CD4-positive, CD25-positive, alpha-beta regulatory T cell (primary cell): Measurements from ENCODE around the gene LYAR. TPM values are rescaled to one million over a fixed set of nuclear protein-coding genes. Genes with fewer than 3 reads are reported as not detected.
A peak's percentile ranks its signal among the peaks of the same experiment; 100 is the strongest.

ENCODE experiments used
- ATAC-seq, 2 donors: fragments of 150-1000 bp; cut with Tn5 transposase; one replicate each; pipeline ENCODE4 v1.10.0; 2021; ENCODE audit warnings: low read depth in 2 of 2, moderate number of reproducible peaks in 2 of 2, moderate library complexity in 1 of 2
- DNase-seq, 3 donors: peaks; one replicate each; pipeline versions ENCODE4 v3.0.0 to v3.0.0-alpha.2; 2012 to 2022; ENCODE audit warnings: mixed read lengths in 1 of 3
- H3K27ac ChIP-seq: one replicate; pipeline ENCODE4 v1.7.0; 2013; ENCODE audit warnings: mild to moderate bottlenecking, low read length; ENCODE audit not compliant: insufficient read depth, poor library complexity, severe bottlenecking
- H3K27me3 ChIP-seq: one replicate; pipeline ENCODE4 v1.7.0; 2013; ENCODE audit warnings: low read length; ENCODE audit not compliant: control insufficient read depth, insufficient read depth
- H3K36me3 ChIP-seq: one replicate; pipeline ENCODE4 v1.7.0; 2013; ENCODE audit warnings: mild to moderate bottlenecking, low read length, moderate library complexity; ENCODE audit not compliant: control insufficient read depth, insufficient read depth
- H3K4me1 ChIP-seq: 2 replicates; pipeline ENCODE4 v1.7.0; 2013; ENCODE audit warnings: mild to moderate bottlenecking, low read length; ENCODE audit not compliant: insufficient read depth, control insufficient read depth, poor library complexity, severe bottlenecking
- H3K4me3 ChIP-seq: one replicate; pipeline ENCODE4 v1.7.0; 2013; ENCODE audit warnings: low read depth, mild to moderate bottlenecking, low read length, moderate library complexity
- H3K9me3 ChIP-seq, 2 experiments: 1 replicate in 1 of 2; 2 replicates in 1 of 2; pipeline ENCODE4 v1.7.0; 2013; ENCODE audit warnings: low read length in 2 of 2, mild to moderate bottlenecking in 1 of 2, moderate library complexity in 1 of 2; ENCODE audit not compliant: control insufficient read depth in 2 of 2
- H3K27ac Mint-ChIP-seq, 3 donors: one replicate each; pipeline ENCODE4 v1.8.0; 2020 to 2022; ENCODE audit warnings: mild to moderate bottlenecking in 3 of 3, mixed read lengths in 3 of 3, moderate library complexity in 2 of 3
- H3K27me3 Mint-ChIP-seq: one replicate; pipeline ENCODE4 v1.8.0; 2022; ENCODE audit warnings: mild to moderate bottlenecking, mixed read lengths
- H3K36me3 Mint-ChIP-seq: one replicate; pipeline ENCODE4 v1.8.0; 2020; ENCODE audit warnings: mixed read lengths
- H3K4me1 Mint-ChIP-seq, 4 donors: one replicate each; pipeline ENCODE4 v1.8.0; 2020 to 2022; ENCODE audit warnings: mixed read lengths in 4 of 4, mild to moderate bottlenecking in 1 of 4
- H3K4me3 Mint-ChIP-seq, 4 donors: one replicate each; pipeline ENCODE4 v1.8.0; 2020 to 2022; ENCODE audit warnings: mild to moderate bottlenecking in 4 of 4, mixed read lengths in 4 of 4, moderate library complexity in 3 of 4
- H3K9me3 Mint-ChIP-seq, 7 donors: one replicate each; pipeline ENCODE4 v1.8.0; 2020 to 2022; ENCODE audit warnings: mixed read lengths in 7 of 7, mild to moderate bottlenecking in 3 of 7, moderate library complexity in 2 of 7
- polyA plus RNA-seq, 4 donors: library from polyadenylated mRNA; unstranded; fragments of 300-500 nt; fragmentation: Illumina TruSeq; gene quantifications; one replicate each; pipeline ENCODE4 v1.2.3, GENCODE V29; 2021
- total RNA-seq: library from RNA; stranded (reverse); gene quantifications from one replicate; pipeline ENCODE4 v1.2.3, GENCODE V29; 2022

Gene LYAR
- total and polyA plus RNA-seq, 5 donors from 2014 or later, result 14.3 to 25.8 (median 22.3) TPM

GRCh38 chr4:4308800-4309441 is 19.0 kb upstream of the LYAR start:
- H3K27ac Mint-ChIP-seq, result peak overlapping the region in 1 of 3 donors; percentile 62
- peaks cover 33% of the 10 kb centered on the region for H3K36me3 Mint-ChIP-seq
- H3K27me3 Mint-ChIP-seq, result no peaks in the 10 kb centered on the region

DNA sequence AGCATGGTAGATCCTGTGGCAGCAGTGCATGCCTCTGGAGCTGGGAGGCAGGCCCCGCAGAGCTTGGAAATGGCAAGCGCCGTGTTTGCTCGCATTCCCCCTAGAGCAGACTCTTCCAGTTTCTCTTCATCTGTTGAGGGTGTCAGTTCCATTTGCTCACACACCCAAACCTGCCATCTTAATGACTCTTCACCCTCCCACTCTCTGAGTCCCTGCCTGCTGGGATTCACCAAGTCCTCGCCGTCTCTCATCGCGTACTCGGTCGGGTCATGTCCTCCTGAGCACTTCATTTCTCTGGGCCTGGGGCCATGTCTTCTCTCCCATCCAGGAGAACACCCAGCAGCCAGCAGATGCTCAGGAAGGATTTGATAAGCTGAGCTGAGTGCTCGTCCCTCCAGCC is 17.0 kb upstream of the LYAR start:
- H3K36me3 ChIP-seq, result peaks cover 41% of the 10 kb centered on the region
- H3K27ac ChIP-seq, result no peak overlapping the region
- DNase-seq, result no peak
- H3K4me3 Mint-ChIP-seq, result no peak overlapping the region
- H3K4me1 Mint-ChIP-seq, result peaks cover 0 to 8% (median 6%) of the 10 kb centered on the region in 4 donors
- no peak overlapping the region for H3K4me3 ChIP-seq
- ATAC-seq, result no peak
- peaks cover 41% of the 10 kb centered on the region for H3K36me3 Mint-ChIP-seq
- no peak overlapping the region for H3K27ac Mint-ChIP-seq
- H3K4me1 ChIP-seq, result no peaks in the 10 kb centered on the region
- no peaks in the 10 kb centered on the region for H3K27me3 ChIP-seq
- H3K9me3 Mint-ChIP-seq, result no peaks in the 10 kb centered on the region
- H3K27me3 Mint-ChIP-seq, result no peaks in the 10 kb centered on the region
- H3K9me3 ChIP-seq, result no peaks in the 10 kb centered on the region

More at GRCh38 chr4:4308800-4309441, 19.0 kb upstream of the LYAR start:
- no peak overlapping the region for H3K4me3 ChIP-seq
- peaks cover 38% of the 10 kb centered on the region for H3K36me3 ChIP-seq
- Mint-ChIP-seq H3K4me3 (no peak overlapping the region), H3K4me1 (peaks cover 0 to 9% (median 4%) of the 10 kb centered on the region in 4 donors), H3K9me3 (no peaks in the 10 kb centered on the region)
- no peak overlapping the region for H3K27ac ChIP-seq
- ATAC-seq, result no peak
- H3K4me1 ChIP-seq, result no peaks in the 10 kb centered on the region
- H3K27me3 ChIP-seq, result no peaks in the 10 kb centered on the region
- no peaks in the 10 kb centered on the region for H3K9me3 ChIP-seq
- DNase-seq, result no peak

- Histone ChIP-seq H3K4me3 (no peak overlapping the region), H3K27me3 (no peaks in the 10 kb centered on the region), H3K9me3 (no peaks in the 10 kb centered on the region), H3K27ac (no peak overlapping the region), H3K36me3 (peaks cover 46% of the 10 kb centered on the region), H3K4me1 (no peaks in the 10 kb centered on the region)
- H3K9me3 Mint-ChIP-seq, result no peaks in the 10 kb centered on the region
- DNase-seq (no peak), ATAC-seq (no peak)
- peaks cover 44% of the 10 kb centered on the region for H3K36me3 Mint-ChIP-seq
- no peak overlapping the region for H3K4me3 Mint-ChIP-seq
- no peak overlapping the region for H3K27ac Mint-ChIP-seq
- no peaks in the 10 kb centered on the region for H3K27me3 Mint-ChIP-seq
- H3K4me1 Mint-ChIP-seq, result peaks cover 0 to 24% (median 12%) of the 10 kb centered on the region in 4 donors
These were observed 12.5 kb upstream of the LYAR start for GRCh38 chr4:4302416-4302815.

DNA sequence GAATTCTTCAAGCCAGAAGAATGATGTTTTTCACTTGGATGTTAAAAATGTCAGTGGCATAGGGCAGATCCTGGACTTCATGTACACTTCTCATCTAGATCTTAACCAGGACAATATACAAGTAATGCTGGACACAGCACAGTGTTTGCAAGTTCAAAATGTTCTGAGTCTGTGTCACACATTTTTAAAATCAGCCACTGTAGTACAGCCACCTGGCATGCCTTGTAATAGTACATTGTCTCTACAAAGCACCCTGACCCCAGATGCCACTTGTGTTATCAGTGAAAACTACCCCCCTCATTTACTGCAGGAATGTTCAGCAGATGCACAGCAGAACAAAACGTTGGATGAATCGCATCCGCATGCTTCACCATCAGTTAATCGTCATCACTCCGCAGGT is 12.0 kb upstream of the LYAR start:
- Mint-ChIP-seq H3K4me1 (peaks cover 0 to 24% (median 12%) of the 10 kb centered on the region in 4 donors), H3K9me3 (no peaks in the 10 kb centered on the region), H3K27ac (no peak overlapping the region), H3K4me3 (no peak overlapping the region), H3K27me3 (no peaks in the 10 kb centered on the region), H3K36me3 (peaks cover 40% of the 10 kb centered on the region)
- H3K27ac ChIP-seq, result no peak overlapping the region
- H3K36me3 ChIP-seq, result peaks cover 42% of the 10 kb centered on the region
- no peaks in the 10 kb centered on the region for H3K4me1 ChIP-seq
- DNase-seq, result no peak
- no peak overlapping the region for H3K4me3 ChIP-seq
- no peaks in the 10 kb centered on the region for H3K27me3 ChIP-seq
- no peaks in the 10 kb centered on the region for H3K9me3 ChIP-seq
- no peak for ATAC-seq

DNA sequence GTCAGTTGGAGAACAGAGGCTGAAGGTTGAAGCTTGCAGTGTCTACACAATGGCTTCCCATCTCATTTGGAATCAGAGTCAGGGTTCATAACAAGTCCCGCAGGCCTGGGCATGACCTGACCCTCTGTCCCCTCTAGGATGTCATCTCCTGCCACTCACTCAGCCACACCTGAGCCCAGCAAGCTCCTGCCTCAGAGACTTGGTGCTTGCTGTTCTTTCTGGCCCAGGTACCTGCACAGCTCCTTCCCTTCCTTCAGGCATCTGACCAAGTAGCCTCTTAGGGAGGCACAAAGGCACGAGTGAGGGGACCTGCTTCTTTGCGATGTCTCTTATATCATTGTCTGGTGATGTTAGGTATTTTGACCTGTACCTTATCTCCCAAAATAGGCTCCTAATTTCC is 9.1 kb upstream of the LYAR start:
- peaks cover 33% of the 10 kb centered on the region for H3K36me3 Mint-ChIP-seq
- DNase-seq, result no peak
- Histone ChIP-seq H3K4me1 (no peaks in the 10 kb centered on the region), H3K9me3 (no peaks in the 10 kb centered on the region), H3K36me3 (peaks cover 29% of the 10 kb centered on the region), H3K27ac (no peak overlapping the region), H3K4me3 (no peak overlapping the region), H3K27me3 (no peaks in the 10 kb centered on the region)
- H3K4me3 Mint-ChIP-seq, result peak overlapping the region in 1 of 4 donors; percentile 33
- H3K27ac Mint-ChIP-seq, result peak overlapping the region in 2 of 3 donors; percentile 2 to 32
- H3K27me3 Mint-ChIP-seq, result no peaks in the 10 kb centered on the region
- no peak for ATAC-seq
- peaks cover 0 to 2% (median 0%) of the 10 kb centered on the region in 7 donors for H3K9me3 Mint-ChIP-seq
- H3K4me1 Mint-ChIP-seq, result peaks cover 12 to 36% (median 25%) of the 10 kb centered on the region in 4 donors

- peaks cover under 1% of the 10 kb centered on the region for H3K4me1 ChIP-seq
- Mint-ChIP-seq H3K9me3 (peaks cover 0 to 2% (median 0%) of the 10 kb centered on the region in 7 donors), H3K4me1 (peaks cover 24 to 54% (median 31%) of the 10 kb centered on the region in 4 donors), H3K36me3 (peaks cover 29% of the 10 kb centered on the region), H3K4me3 (no peak overlapping the region), H3K27me3 (no peaks in the 10 kb centered on the region), H3K27ac (peak overlapping the region in 1 of 3 donors; percentile 86)
- no peak overlapping the region for H3K4me3 ChIP-seq
- H3K36me3 ChIP-seq, result peaks cover 15% of the 10 kb centered on the region
- ATAC-seq (no peak), DNase-seq (no peak)
- H3K27me3 ChIP-seq, result no peaks in the 10 kb centered on the region
- H3K27ac ChIP-seq, result no peak overlapping the region
- no peaks in the 10 kb centered on the region for H3K9me3 ChIP-seq
These were observed 6.4 kb upstream of the LYAR start for GRCh38 chr4:4296283-4296846.

- Histone ChIP-seq H3K4me3 (no peak overlapping the region), H3K36me3 (peaks cover 7% of the 10 kb centered on the region), H3K4me1 (peaks cover 21% of the 10 kb centered on the region), H3K27ac (no peak overlapping the region), H3K9me3 (no peaks in the 10 kb centered on the region), H3K27me3 (no peaks in the 10 kb centered on the region)
- Mint-ChIP-seq H3K36me3 (peaks cover 21% of the 10 kb centered on the region), H3K4me3 (peak overlapping the region in 1 of 4 donors; percentile 74), H3K27ac (no peak overlapping the region), H3K9me3 (peaks cover 0 to 2% (median 0%) of the 10 kb centered on the region in 7 donors), H3K27me3 (no peaks in the 10 kb centered on the region), H3K4me1 (peaks cover 29 to 70% (median 39%) of the 10 kb centered on the region in 4 donors)
- ATAC-seq (no peak), DNase-seq (no peak)
These were observed 3.3 kb upstream of the LYAR start for GRCh38 chr4:4293279-4293678.

- H3K4me3 ChIP-seq, result peak overlapping the region; percentile 91
- H3K27me3 Mint-ChIP-seq, result no peaks in the 10 kb centered on the region
- ATAC-seq (no peak), DNase-seq (no peak)
- peak overlapping the region; percentile 95 to 98 (median 96) for H3K4me3 Mint-ChIP-seq
- H3K27me3 ChIP-seq, result no peaks in the 10 kb centered on the region
- H3K4me1 Mint-ChIP-seq, result peaks cover 24 to 75% (median 36%) of the 10 kb centered on the region in 4 donors
- H3K9me3 Mint-ChIP-seq, result no peaks in the 10 kb centered on the region
- peaks cover 21% of the 10 kb centered on the region for H3K36me3 ChIP-seq
- peak overlapping the region; percentile 73 for H3K27ac ChIP-seq
- peaks cover 16% of the 10 kb centered on the region for H3K36me3 Mint-ChIP-seq
- H3K4me1 ChIP-seq, result peaks cover 27% of the 10 kb centered on the region
- peak overlapping the region; percentile 66 to 96 (median 91) for H3K27ac Mint-ChIP-seq
- H3K9me3 ChIP-seq, result no peaks in the 10 kb centered on the region
These were observed 385 bp downstream of the LYAR start for GRCh38 chr4:4289597-4289940.
